Rectal smooth muscle tissue (tissue), 1 donor: ENCODE results near the gene TNRC6C.
"Not testable (repeated sequence)": the region's sequence is repeated elsewhere in the genome, so short reads cannot be mapped to it uniquely, and the experiment has no call there.

ENCODE experiments used
- H3K27ac ChIP-seq: one replicate; pipeline ENCODE4 v1.7.0; 2013; ENCODE audit warnings: low read depth, low read length, inconsistent platforms
- H3K27me3 ChIP-seq: one replicate; pipeline ENCODE4 v1.7.0; 2013; ENCODE audit warnings: low read length; ENCODE audit not compliant: control insufficient read depth, insufficient read depth
- H3K36me3 ChIP-seq: one replicate; pipeline ENCODE4 v1.7.0; 2013; ENCODE audit warnings: low read length; ENCODE audit not compliant: control insufficient read depth, insufficient read depth
- H3K4me1 ChIP-seq: one replicate; pipeline ENCODE4 v1.7.0; 2013; ENCODE audit warnings: low read length; ENCODE audit not compliant: control insufficient read depth, insufficient read depth
- H3K4me3 ChIP-seq: one replicate; pipeline ENCODE4 v1.7.0; 2013; ENCODE audit warnings: low read length
- H3K9ac ChIP-seq: one replicate; pipeline ENCODE4 v1.7.0; 2013; ENCODE audit warnings: low read length

TNRC6C gene

GRCh38 chr17:77959126-77959925, 823 bp downstream of the TNRC6C start:
- Histone ChIP-seq H3K4me1 (peaks cover 15% of the 10 kb centered on the region), H3K36me3 (no peaks in the 10 kb centered on the region), H3K9ac (no peak overlapping the region), H3K27me3 (peaks cover 2% of the 10 kb centered on the region), H3K27ac (no peak overlapping the region), H3K4me3 (peak overlapping the region; percentile 72)

- H3K27ac ChIP-seq = no peak overlapping the region
- H3K36me3 ChIP-seq = no peaks in the 10 kb centered on the region
- no peak overlapping the region for H3K9ac ChIP-seq
- peak overlapping the region; percentile 72 for H3K4me3 ChIP-seq
- peaks cover 2% of the 10 kb centered on the region for H3K27me3 ChIP-seq
- peaks cover 17% of the 10 kb centered on the region for H3K4me1 ChIP-seq
Measured at GRCh38 chr17:77959926-77960521, 1.5 kb downstream of the TNRC6C start.

GRCh38 chr17:77961741-77962140, 3.2 kb downstream of the TNRC6C start:
- Histone ChIP-seq H3K4me1 (peaks cover 17% of the 10 kb centered on the region), H3K4me3 (no peak overlapping the region), H3K9ac (no peak overlapping the region), H3K36me3 (no peaks in the 10 kb centered on the region), H3K27ac (no peak overlapping the region), H3K27me3 (no peaks in the 10 kb centered on the region)

DNA sequence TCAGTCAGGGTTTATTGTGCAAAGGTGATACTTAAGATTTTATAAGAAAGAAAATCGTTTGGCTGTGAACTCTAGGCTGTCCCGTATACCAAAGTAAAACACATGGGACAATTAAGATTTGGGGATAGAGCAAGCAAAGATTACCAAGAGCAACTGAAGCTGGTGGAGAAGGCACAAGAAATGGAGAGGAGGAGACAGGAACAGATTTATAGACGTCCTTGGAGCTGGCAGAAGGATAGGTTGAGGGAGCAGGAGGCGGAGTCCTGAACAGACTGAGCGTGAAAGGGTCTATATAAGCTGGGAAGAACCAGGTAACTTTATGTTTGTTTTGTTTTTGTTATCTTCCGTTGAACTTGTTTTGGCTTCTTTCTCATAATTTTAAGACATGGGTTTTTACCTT, 3.8 kb downstream of the TNRC6C start:
- Histone ChIP-seq H3K4me3 (no peak overlapping the region), H3K4me1 (peaks cover 17% of the 10 kb centered on the region), H3K9ac (no peak overlapping the region), H3K36me3 (no peaks in the 10 kb centered on the region), H3K27ac (no peak overlapping the region), H3K27me3 (no peaks in the 10 kb centered on the region)

- Histone ChIP-seq H3K27ac (no peak overlapping the region), H3K27me3 (no peaks in the 10 kb centered on the region), H3K4me1 (peaks cover 17% of the 10 kb centered on the region), H3K4me3 (no peak overlapping the region), H3K36me3 (no peaks in the 10 kb centered on the region), H3K9ac (no peak overlapping the region)
Measured at GRCh38 chr17:77963441-77963840, 4.9 kb downstream of the TNRC6C start.

- H3K9ac ChIP-seq = no peak overlapping the region
- H3K27ac ChIP-seq = no peak overlapping the region
- H3K36me3 ChIP-seq = no peaks in the 10 kb centered on the region
- peaks cover 17% of the 10 kb centered on the region for H3K4me1 ChIP-seq
- H3K27me3 ChIP-seq = no peaks in the 10 kb centered on the region
- no peak overlapping the region for H3K4me3 ChIP-seq
Measured at GRCh38 chr17:77965352-77965751, 6.8 kb downstream of the TNRC6C start.

DNA sequence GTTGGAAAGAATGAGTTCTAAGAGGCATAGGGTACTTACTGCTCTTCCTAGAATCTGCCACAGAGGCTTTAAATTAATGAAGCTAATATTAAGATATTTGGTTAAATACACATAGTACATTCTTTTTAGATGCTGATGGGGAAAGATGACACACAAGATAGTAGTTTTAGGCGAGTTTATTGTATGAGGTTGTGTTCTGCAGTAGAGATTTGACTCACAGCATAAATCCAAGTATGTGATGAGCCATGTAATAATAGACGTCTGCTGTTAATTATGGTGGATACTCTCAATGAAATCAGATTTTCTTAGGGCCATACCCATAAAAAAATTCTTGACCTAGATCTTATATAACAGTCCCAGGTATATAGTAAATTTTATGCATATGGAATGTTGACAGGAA, 8.0 kb downstream of the TNRC6C start:
- Histone ChIP-seq H3K9ac (no peak overlapping the region), H3K36me3 (no peaks in the 10 kb centered on the region), H3K27ac (no peak overlapping the region), H3K4me1 (peaks cover 13% of the 10 kb centered on the region), H3K27me3 (no peaks in the 10 kb centered on the region), H3K4me3 (no peak overlapping the region)

DNA sequence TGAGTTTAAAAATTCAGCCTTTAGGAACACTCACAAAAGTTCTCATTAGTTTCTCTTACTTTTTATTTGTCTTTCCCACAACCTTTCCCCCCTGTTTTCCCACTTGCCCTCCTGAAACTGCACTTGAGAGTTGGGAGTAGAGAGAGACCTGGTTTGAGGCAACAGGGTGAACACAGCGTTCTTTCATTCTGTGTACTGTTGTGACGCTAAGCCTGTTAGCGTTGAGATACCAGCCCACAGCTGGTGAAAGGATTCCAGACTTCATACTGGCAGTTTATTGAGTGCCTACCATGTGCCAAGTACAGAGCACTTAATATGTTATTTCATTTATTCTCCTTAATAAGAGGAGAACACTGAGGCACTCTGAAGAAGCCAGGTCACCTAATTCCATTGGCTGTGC, 10.3 kb downstream of the TNRC6C start:
- Histone ChIP-seq H3K27me3 (no peaks in the 10 kb centered on the region), H3K27ac (no peak overlapping the region), H3K4me3 (no peak overlapping the region), H3K36me3 (no peaks in the 10 kb centered on the region), H3K4me1 (peaks cover 4% of the 10 kb centered on the region), H3K9ac (no peak overlapping the region)

DNA sequence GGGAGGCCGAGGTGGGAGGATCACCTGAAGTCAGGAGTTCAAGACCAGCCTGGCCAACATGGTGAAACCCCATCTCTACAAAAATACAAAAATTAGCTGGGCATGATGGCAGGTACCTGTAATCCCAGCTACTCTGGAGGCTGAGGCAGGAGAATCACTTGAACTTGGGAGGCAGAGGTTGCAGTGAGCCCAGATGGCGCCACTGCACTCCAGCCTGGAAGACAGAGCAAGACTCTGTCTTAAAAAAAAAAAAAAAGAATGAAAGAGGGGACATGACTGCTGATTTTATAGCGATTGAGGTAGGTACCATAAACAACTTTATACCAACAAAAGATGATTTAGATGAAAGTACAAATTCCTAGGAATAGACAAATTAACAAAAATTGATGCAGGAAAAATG, 13.8 kb downstream of the TNRC6C start:
- not testable (repeated sequence) for H3K4me1 ChIP-seq, H3K4me3 ChIP-seq, H3K9ac ChIP-seq, H3K27me3 ChIP-seq, H3K36me3 ChIP-seq, H3K27ac ChIP-seq

DNA sequence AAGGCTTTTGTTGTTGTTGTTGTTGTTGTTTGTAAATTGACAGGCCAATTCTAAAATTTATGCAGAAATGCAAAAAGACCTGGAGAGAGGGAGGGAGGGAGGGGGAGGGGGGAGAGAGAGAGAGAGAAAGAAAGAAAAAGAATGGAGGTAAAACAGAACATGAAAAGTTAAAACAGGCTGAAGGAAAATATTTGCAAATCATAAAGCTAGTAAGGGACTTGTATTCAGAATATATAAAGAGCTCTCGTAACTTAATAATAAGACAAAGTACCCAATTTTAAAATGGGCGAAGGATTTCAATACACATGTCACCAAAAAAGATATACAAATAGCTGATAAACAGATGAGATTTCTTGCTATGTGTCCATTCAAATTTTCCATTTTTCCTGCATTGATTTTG, 15.4 kb downstream of the TNRC6C start:
- Histone ChIP-seq H3K36me3 (no peaks in the 10 kb centered on the region), H3K9ac (no peak overlapping the region), H3K27ac (no peak overlapping the region), H3K4me1 (no peaks in the 10 kb centered on the region), H3K27me3 (no peaks in the 10 kb centered on the region), H3K4me3 (no peak overlapping the region)

GRCh38 chr17:77974396-77974795, 15.9 kb downstream of the TNRC6C start:
- Histone ChIP-seq H3K36me3 (no peaks in the 10 kb centered on the region), H3K27me3 (no peaks in the 10 kb centered on the region), H3K4me3 (no peak overlapping the region), H3K4me1 (no peaks in the 10 kb centered on the region), H3K27ac (no peak overlapping the region), H3K9ac (no peak overlapping the region)

DNA sequence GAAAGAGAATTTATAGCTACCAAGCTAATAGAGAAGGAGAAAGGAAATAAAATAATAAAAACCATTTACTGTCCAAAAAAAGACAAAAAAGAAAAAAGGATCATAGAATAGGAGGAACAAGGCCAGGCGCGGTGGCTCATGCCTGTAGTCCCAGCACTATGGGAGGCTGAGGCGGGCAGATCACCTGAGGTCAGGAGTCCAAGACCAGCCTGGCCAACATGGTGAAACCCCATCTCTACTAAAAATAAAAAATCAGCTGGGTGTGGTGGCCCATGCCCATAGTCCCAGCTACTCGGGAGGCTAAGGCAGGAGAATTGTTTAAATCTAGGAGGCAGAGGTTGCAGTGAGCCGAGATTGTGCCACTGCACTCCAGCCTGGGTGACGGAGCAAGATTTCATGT, 23.9 kb downstream of the TNRC6C start:
- not testable (repeated sequence) for H3K36me3 ChIP-seq, H3K27ac ChIP-seq, H3K27me3 ChIP-seq, H3K4me3 ChIP-seq, H3K9ac ChIP-seq, H3K4me1 ChIP-seq

GRCh38 chr17:77990301-77990700, 31.8 kb downstream of the TNRC6C start:
- Histone ChIP-seq H3K27me3 (no peaks in the 10 kb centered on the region), H3K27ac (no peak overlapping the region), H3K4me1 (peaks cover 5% of the 10 kb centered on the region), H3K4me3 (no peak overlapping the region), H3K36me3 (no peaks in the 10 kb centered on the region), H3K9ac (no peak overlapping the region)
